Measurements from ENCODE around the gene DHX29. TPM values are rescaled to one million over a fixed set of nuclear protein-coding genes. Genes with fewer than 3 reads are reported as not detected.

DHX29 gene
- total RNA-seq, 1 experiment from 2014 or later, result 27.6 TPM

GRCh38 chr5:55219770-55220169, 87.7 kb downstream of the DHX29 start:
- intact Hi-C loops (cut with micrococcal nuclease; ENCODE audit: unreplicated experiment), result no loop called here
- H3K9me3 Mint-ChIP-seq (ENCODE audit: unreplicated experiment), result no peaks in the 10 kb centered on the region
- Histone ChIP-seq H3K9me3 (no peaks in the 10 kb centered on the region), H3K4me3 (ENCODE audit: low read depth, low read length) (no peak overlapping the region), H3K4me1 (peaks cover 14% of the 10 kb centered on the region; the same call in 1 of the 2 replicates), H3K27me3 (replicated peaks; ENCODE audit: control insufficient read depth, insufficient read depth, low read length) (no peaks in the 10 kb centered on the region), H3K36me3 (ENCODE audit: control insufficient read depth, insufficient read depth, low read length) (no peaks in the 10 kb centered on the region)
- no peak overlapping the region for H3K4me3 Mint-ChIP-seq (ENCODE audit: unreplicated experiment)
- DNase-seq, result no peak
- no peak overlapping the region for H3K27ac Mint-ChIP-seq (ENCODE audit: unreplicated experiment)
- no peak for TF ChIP-seq CTCF (IDR thresholded peaks at IDR 0.05; ENCODE audit: insufficient read depth in 1 of 2, low read depth in 1 of 2, low read length in 1 of 2, severe bottlenecking in 1 of 2, unreplicated experiment in 1 of 2)
- H3K4me1 Mint-ChIP-seq (ENCODE audit: low read depth, unreplicated experiment), result peaks cover 8% of the 10 kb centered on the region
- peaks cover 14% of the 10 kb centered on the region for H3K36me3 Mint-ChIP-seq (ENCODE audit: insufficient read depth, unreplicated experiment)
- ChIA-PET CTCF (no interaction called here), POLR2A (no interaction called here)
- BruUV-seq (replicated peaks), result no TSS peak
- H3K27me3 Mint-ChIP-seq (ENCODE audit: insufficient read depth, unreplicated experiment), result no peaks in the 10 kb centered on the region

GRCh38 chr5:55218967-55219366, 88.5 kb downstream of the DHX29 start:
- TF ChIP-seq CTCF (IDR thresholded peaks at IDR 0.05; ENCODE audit: insufficient read depth in 1 of 2, low read depth in 1 of 2, low read length in 1 of 2, severe bottlenecking in 1 of 2, unreplicated experiment in 1 of 2), result no peak
- Mint-ChIP-seq H3K4me3 (ENCODE audit: unreplicated experiment) (peak overlapping the region; percentile 19), H3K36me3 (ENCODE audit: insufficient read depth, unreplicated experiment) (peaks cover 14% of the 10 kb centered on the region), H3K9me3 (ENCODE audit: unreplicated experiment) (no peaks in the 10 kb centered on the region), H3K27me3 (ENCODE audit: insufficient read depth, unreplicated experiment) (no peaks in the 10 kb centered on the region), H3K4me1 (ENCODE audit: low read depth, unreplicated experiment) (peaks cover 8% of the 10 kb centered on the region), H3K27ac (ENCODE audit: unreplicated experiment) (no peak overlapping the region)
- Histone ChIP-seq H3K36me3 (ENCODE audit: control insufficient read depth, insufficient read depth, low read length) (no peaks in the 10 kb centered on the region), H3K4me3 (ENCODE audit: low read depth, low read length) (no peak overlapping the region), H3K9me3 (no peaks in the 10 kb centered on the region), H3K27me3 (replicated peaks; ENCODE audit: control insufficient read depth, insufficient read depth, low read length) (no peaks in the 10 kb centered on the region), H3K4me1 (peaks cover 14% of the 10 kb centered on the region; the same call in 1 of the 2 replicates)
- ChIA-PET CTCF (interaction anchor here (0.9 to 1.2 kb wide), 2 partner anchors 32 to 59 kb away, joined by 3 read pairs; partner anchors contain the start of gene GPX8), POLR2A (interaction anchor here (0.7 kb wide), 1 partner anchor 9 kb away, joined by 3 read pairs; no protein-coding TSS in a partner anchor)
- BruUV-seq (replicated peaks), result no TSS peak
- peak; percentile 71 to 83 for DNase-seq
- intact Hi-C loops (cut with micrococcal nuclease; ENCODE audit: unreplicated experiment), result no loop called here

GRCh38 chr5:55211184-55211874, 96.2 kb downstream of the DHX29 start:
- Mint-ChIP-seq H3K4me3 (ENCODE audit: unreplicated experiment) (no peak overlapping the region), H3K9me3 (ENCODE audit: unreplicated experiment) (no peaks in the 10 kb centered on the region), H3K4me1 (ENCODE audit: low read depth, unreplicated experiment) (no peaks in the 10 kb centered on the region), H3K27me3 (ENCODE audit: insufficient read depth, unreplicated experiment) (peaks cover 8% of the 10 kb centered on the region), H3K27ac (ENCODE audit: unreplicated experiment) (no peak overlapping the region), H3K36me3 (ENCODE audit: insufficient read depth, unreplicated experiment) (no peaks in the 10 kb centered on the region)
- intact Hi-C loops (cut with micrococcal nuclease; ENCODE audit: unreplicated experiment), result no loop called here
- H3K27me3 ChIP-seq (replicated peaks; ENCODE audit: control insufficient read depth, insufficient read depth, low read length), result no peaks in the 10 kb centered on the region
- no peak for TF ChIP-seq CTCF (IDR thresholded peaks at IDR 0.05; ENCODE audit: insufficient read depth in 1 of 2, low read depth in 1 of 2, low read length in 1 of 2, severe bottlenecking in 1 of 2, unreplicated experiment in 1 of 2)
- no peaks in the 10 kb centered on the region for H3K4me1 ChIP-seq
- no peaks in the 10 kb centered on the region for H3K36me3 ChIP-seq (ENCODE audit: control insufficient read depth, insufficient read depth, low read length)
- ChIA-PET CTCF (no interaction called here), POLR2A (no interaction called here)
- BruUV-seq (replicated peaks), result no TSS peak
- no peaks in the 10 kb centered on the region for H3K9me3 ChIP-seq
- no peak for DNase-seq
- no peak overlapping the region for H3K4me3 ChIP-seq (ENCODE audit: low read depth, low read length)

Other genes with a start within 250 kb of the DHX29 start
- not detected in 2 replicates for gene GZMA, start 205.0 kb downstream of the DHX29 start, total RNA-seq (2022)
- gene GPX8, start 147.5 kb downstream of the DHX29 start, total RNA-seq (2022), result 18.8 and 18.9 TPM in 2 replicates
- not detected in 2 replicates for gene CDC20B, start 134.5 kb downstream of the DHX29 start, total RNA-seq (2022)
- 1.9 and 2.0 TPM in 2 replicates for gene MCIDAS, start 80.4 kb downstream of the DHX29 start, total RNA-seq (2022)
- 3.1 and 3.9 TPM in 2 replicates for gene CCNO, start 74.1 kb downstream of the DHX29 start, total RNA-seq (2022)
- gene MTREX, start 295 bp upstream of the DHX29 start, total RNA-seq (2022), result 83.7 and 95.2 TPM in 2 replicates
- 49.4 and 57.9 TPM in 2 replicates for gene PLPP1, start 227.3 kb upstream of the DHX29 start, total RNA-seq (2022)